ENCODE data around the gene FGF9. TPM values are rescaled to one million over a fixed set of nuclear protein-coding genes. Genes with fewer than 3 reads are reported as not detected.

The FGF9 gene
- total and polyA plus RNA-seq, 2 donors (not counting 1 experiment from before 2014, with no cell fraction given) = 0.13 to 3.0 TPM

DNA sequence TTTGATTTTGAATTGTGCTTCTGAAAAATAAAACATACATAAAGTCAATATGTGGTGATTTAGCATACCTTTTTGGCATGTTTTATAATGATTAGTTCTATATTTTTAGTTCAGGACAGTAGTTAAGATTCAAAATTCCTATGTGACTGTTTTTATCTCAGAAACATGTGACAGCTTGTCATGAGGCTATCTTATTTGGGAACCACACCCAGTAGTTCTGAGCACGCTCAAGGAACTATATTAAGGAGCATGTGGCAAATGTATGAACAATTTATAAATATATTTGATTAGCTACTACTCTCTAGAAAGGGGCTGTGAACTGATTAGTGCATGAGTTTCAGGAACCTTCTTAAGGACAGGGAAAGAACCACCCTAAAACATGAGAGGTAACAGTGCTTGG, 38.8 kb downstream of the FGF9 start:
- H3K27ac ChIP-seq (ENCODE audit: low read length in 2 of 2) = no peak overlapping the region
- no peak overlapping the region for H3K4me3 Mint-ChIP-seq
- ChIA-PET POLR2A (no interaction called here), CTCF (no interaction called here)
- DNase-seq = no peak
- peaks cover 19% of the 10 kb centered on the region for H3K27me3 Mint-ChIP-seq
- intact Hi-C loops (cut with micrococcal nuclease) = no loop called here
- peaks cover 0 to 5% (median 0%) of the 10 kb centered on the region in 3 donors for H3K9me3 ChIP-seq (ENCODE audit: control extremely low read depth in 1 of 3, control insufficient read depth in 2 of 3, insufficient read depth in 1 of 3, low read length in 2 of 3)
- TF ChIP-seq, protein P1, sequence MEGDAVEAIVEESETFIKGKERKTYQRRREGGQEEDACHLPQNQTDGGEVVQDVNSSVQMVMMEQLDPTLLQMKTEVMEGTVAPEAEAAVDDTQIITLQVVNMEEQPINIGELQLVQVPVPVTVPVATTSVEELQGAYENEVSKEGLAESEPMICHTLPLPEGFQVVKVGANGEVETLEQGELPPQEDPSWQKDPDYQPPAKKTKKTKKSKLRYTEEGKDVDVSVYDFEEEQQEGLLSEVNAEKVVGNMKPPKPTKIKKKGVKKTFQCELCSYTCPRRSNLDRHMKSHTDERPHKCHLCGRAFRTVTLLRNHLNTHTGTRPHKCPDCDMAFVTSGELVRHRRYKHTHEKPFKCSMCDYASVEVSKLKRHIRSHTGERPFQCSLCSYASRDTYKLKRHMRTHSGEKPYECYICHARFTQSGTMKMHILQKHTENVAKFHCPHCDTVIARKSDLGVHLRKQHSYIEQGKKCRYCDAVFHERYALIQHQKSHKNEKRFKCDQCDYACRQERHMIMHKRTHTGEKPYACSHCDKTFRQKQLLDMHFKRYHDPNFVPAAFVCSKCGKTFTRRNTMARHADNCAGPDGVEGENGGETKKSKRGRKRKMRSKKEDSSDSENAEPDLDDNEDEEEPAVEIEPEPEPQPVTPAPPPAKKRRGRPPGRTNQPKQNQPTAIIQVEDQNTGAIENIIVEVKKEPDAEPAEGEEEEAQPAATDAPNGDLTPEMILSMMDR (IDR thresholded peaks at IDR 0.05) = no peak
- TF ChIP-seq EZH2 (IDR thresholded peaks at IDR 0.05; ENCODE audit: borderline replicate concordance, insufficient read depth, low read depth, low read length, poor library complexity, severe bottlenecking) = no peak
- H3K36me3 ChIP-seq (replicated peaks in 1 of 2; ENCODE audit: control extremely low read depth in 1 of 2, control insufficient read depth in 1 of 2, extremely low read depth in 1 of 2, insufficient read depth in 2 of 2, low read length in 1 of 2) = no peaks in the 10 kb centered on the region
- no peaks in the 10 kb centered on the region for H3K79me2 ChIP-seq (ENCODE audit: control insufficient read depth, insufficient read depth, low read length)
- ATAC-seq (ENCODE audit: low read depth) = no peak
- no peaks in the 10 kb centered on the region for H3K4me1 Mint-ChIP-seq
- no peak overlapping the region for H3K27ac Mint-ChIP-seq
- peaks cover 0 to 6% (median 1%) of the 10 kb centered on the region in 4 experiments for H3K27me3 ChIP-seq (replicated peaks in 1 of 4; ENCODE audit: control extremely low read depth in 1 of 4, control insufficient read depth in 3 of 4, insufficient read depth in 4 of 4, low read length in 3 of 4)
- H3K4me1 ChIP-seq (ENCODE audit: control insufficient read depth in 2 of 2, insufficient read depth in 2 of 2, low read length in 2 of 2) = no peaks in the 10 kb centered on the region
- no peaks in the 10 kb centered on the region for H4K20me1 ChIP-seq (ENCODE audit: control insufficient read depth, insufficient read depth, low read length, poor library complexity, severe bottlenecking)
- H3K9me3 Mint-ChIP-seq (ENCODE audit: insufficient read depth) = no peaks in the 10 kb centered on the region
- no CpG with 5 or more reads among the region's 1 CpG for WGBS (ENCODE audit: insufficient coverage)
- H3K9ac ChIP-seq (ENCODE audit: low read length) = no peak overlapping the region
- H2AFZ ChIP-seq (ENCODE audit: insufficient read depth, low read depth, low read length, poor library complexity, severe bottlenecking) = no peak overlapping the region
- no peak overlapping the region for H3K4me2 ChIP-seq (replicated peaks; ENCODE audit: low read depth, low read length, poor library complexity, severe bottlenecking)
- H3K4me3 ChIP-seq (ENCODE audit: control extremely low read depth in 1 of 5, extremely low read depth in 1 of 5, insufficient read depth in 1 of 5, low read depth in 2 of 5, low read length in 4 of 5) = no peak overlapping the region

DNA sequence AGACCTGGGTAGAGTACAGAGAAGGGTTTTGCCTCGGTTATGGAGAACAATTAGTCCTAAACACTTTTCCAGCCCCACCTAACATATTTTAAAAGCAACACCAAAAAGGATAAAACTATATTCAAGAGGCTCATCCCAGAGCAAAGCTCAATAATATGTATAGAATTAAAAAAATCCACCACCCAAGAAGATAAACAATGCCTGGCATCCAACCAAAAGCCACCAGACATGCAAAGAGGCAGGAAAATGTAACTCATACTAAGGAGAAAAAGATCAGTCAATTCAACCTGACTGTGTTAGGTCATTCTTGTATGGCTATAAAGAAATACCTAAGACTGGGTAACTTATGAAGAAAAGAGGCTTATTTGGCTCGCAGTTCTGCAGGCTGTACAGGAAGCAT, 39.3 kb downstream of the FGF9 start:
- ATAC-seq (ENCODE audit: low read depth) (no peak), DNase-seq (no peak)
- no peak overlapping the region for H3K9ac ChIP-seq (ENCODE audit: low read length)
- WGBS (ENCODE audit: insufficient coverage) = 83% methylated on average over 1 of the region's 2 CpGs
- no peak overlapping the region for H3K4me2 ChIP-seq (replicated peaks; ENCODE audit: low read depth, low read length, poor library complexity, severe bottlenecking)
- no peak overlapping the region for H2AFZ ChIP-seq (ENCODE audit: insufficient read depth, low read depth, low read length, poor library complexity, severe bottlenecking)
- CTCF ChIA-PET = no interaction called here
- no peak overlapping the region for H3K27ac ChIP-seq (ENCODE audit: low read length in 2 of 2)
- H4K20me1 ChIP-seq (ENCODE audit: control insufficient read depth, insufficient read depth, low read length, poor library complexity, severe bottlenecking) = no peaks in the 10 kb centered on the region
- H3K4me3 ChIP-seq (ENCODE audit: control extremely low read depth in 1 of 5, extremely low read depth in 1 of 5, insufficient read depth in 1 of 5, low read depth in 2 of 5, low read length in 4 of 5) = no peak overlapping the region
- no peak for TF ChIP-seq EZH2 (IDR thresholded peaks at IDR 0.05; ENCODE audit: borderline replicate concordance, insufficient read depth, low read depth, low read length, poor library complexity, severe bottlenecking)
- TF ChIP-seq, protein P1 (IDR thresholded peaks at IDR 0.05) = no peak
- Mint-ChIP-seq H3K4me1 (no peaks in the 10 kb centered on the region), H3K4me3 (no peak overlapping the region), H3K27me3 (peaks cover 19% of the 10 kb centered on the region), H3K9me3 (ENCODE audit: insufficient read depth) (no peaks in the 10 kb centered on the region), H3K27ac (no peak overlapping the region)
- no peaks in the 10 kb centered on the region for H3K79me2 ChIP-seq (ENCODE audit: control insufficient read depth, insufficient read depth, low read length)
- intact Hi-C loops (cut with micrococcal nuclease) = no loop called here
- POLR2A ChIA-PET = no interaction called here
- peaks cover 0 to 5% (median 0%) of the 10 kb centered on the region in 3 donors for H3K9me3 ChIP-seq (ENCODE audit: control extremely low read depth in 1 of 3, control insufficient read depth in 2 of 3, insufficient read depth in 1 of 3, low read length in 2 of 3)
- peaks cover 0 to 6% (median 1%) of the 10 kb centered on the region in 4 experiments for H3K27me3 ChIP-seq (replicated peaks in 1 of 4; ENCODE audit: control extremely low read depth in 1 of 4, control insufficient read depth in 3 of 4, insufficient read depth in 4 of 4, low read length in 3 of 4)
- no peaks in the 10 kb centered on the region for H3K4me1 ChIP-seq (ENCODE audit: control insufficient read depth in 2 of 2, insufficient read depth in 2 of 2, low read length in 2 of 2)
- H3K36me3 ChIP-seq (replicated peaks in 1 of 2; ENCODE audit: control extremely low read depth in 1 of 2, control insufficient read depth in 1 of 2, extremely low read depth in 1 of 2, insufficient read depth in 2 of 2, low read length in 1 of 2) = no peaks in the 10 kb centered on the region
